ENCODE data around the gene KLHDC8A. TPM values are rescaled to one million over a fixed set of nuclear protein-coding genes. Genes with fewer than 3 reads are reported as not detected.

KLHDC8A gene
- total and polyA plus RNA-seq, 2 donors (not counting 3 experiments of a cell fraction or from before 2014, with no cell fraction given): not detected

GRCh38 chr1:205303247-205303888, 53.4 kb downstream of the KLHDC8A start:
- no peaks in the 10 kb centered on the region for H3K9me3 ChIP-seq (replicated peaks; ENCODE audit: control insufficient read depth, insufficient read depth, low read length)
- intact Hi-C loops (cut with micrococcal nuclease) (no loop called here), dilution Hi-C loops (cut with MboI; ENCODE audit: extremely low pct_ligation_motif_present, low sequenced_read_pairs) (no loop called here)
- H3K4me3 ChIP-seq (replicated peaks in 1 of 3; ENCODE audit: insufficient read depth in 1 of 3, low read depth in 1 of 3, low read length in 3 of 3): no peak overlapping the region
- POLR2A ChIA-PET: no interaction called here
- BruUV-seq (replicated peaks): no TSS peak
- FAIRE-seq (no peak), DNase-seq (ENCODE audit: low read depth, low spot score) (no peak)
- H3K27ac ChIP-seq (ENCODE audit: insufficient read depth, low read depth, low read length): no peak overlapping the region
- TF ChIP-seq GATA2 (IDR thresholded peaks at IDR 0.05; ENCODE audit: insufficient read depth, insufficient read length, low read depth, low read length): no peak
- TF ChIP-seq MYC (IDR thresholded peaks at IDR 0.05; ENCODE audit: low read depth, low read length): no peak
- TF ChIP-seq MAX (IDR thresholded peaks at IDR 0.05; ENCODE audit: insufficient read depth, insufficient read length): no peak
- TF ChIP-seq, protein P1, sequence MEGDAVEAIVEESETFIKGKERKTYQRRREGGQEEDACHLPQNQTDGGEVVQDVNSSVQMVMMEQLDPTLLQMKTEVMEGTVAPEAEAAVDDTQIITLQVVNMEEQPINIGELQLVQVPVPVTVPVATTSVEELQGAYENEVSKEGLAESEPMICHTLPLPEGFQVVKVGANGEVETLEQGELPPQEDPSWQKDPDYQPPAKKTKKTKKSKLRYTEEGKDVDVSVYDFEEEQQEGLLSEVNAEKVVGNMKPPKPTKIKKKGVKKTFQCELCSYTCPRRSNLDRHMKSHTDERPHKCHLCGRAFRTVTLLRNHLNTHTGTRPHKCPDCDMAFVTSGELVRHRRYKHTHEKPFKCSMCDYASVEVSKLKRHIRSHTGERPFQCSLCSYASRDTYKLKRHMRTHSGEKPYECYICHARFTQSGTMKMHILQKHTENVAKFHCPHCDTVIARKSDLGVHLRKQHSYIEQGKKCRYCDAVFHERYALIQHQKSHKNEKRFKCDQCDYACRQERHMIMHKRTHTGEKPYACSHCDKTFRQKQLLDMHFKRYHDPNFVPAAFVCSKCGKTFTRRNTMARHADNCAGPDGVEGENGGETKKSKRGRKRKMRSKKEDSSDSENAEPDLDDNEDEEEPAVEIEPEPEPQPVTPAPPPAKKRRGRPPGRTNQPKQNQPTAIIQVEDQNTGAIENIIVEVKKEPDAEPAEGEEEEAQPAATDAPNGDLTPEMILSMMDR (IDR thresholded peaks at IDR 0.05; ENCODE audit: extremely low read depth in 1 of 2, insufficient read depth in 1 of 2, low read depth in 1 of 2, low read length in 2 of 2): no peak
- no peaks in the 10 kb centered on the region for H3K79me2 ChIP-seq (ENCODE audit: control insufficient read depth, insufficient read depth, low read length)
- H3K4me2 ChIP-seq (ENCODE audit: insufficient read depth, low read length): no peak overlapping the region
- CTCF ChIA-PET: interaction anchor here (0.9 to 1.9 kb wide), 6 partner anchors 9 to 30 kb away, joined by 3 to 9 read pairs (median 4); no protein-coding TSS in a partner anchor
- no peaks in the 10 kb centered on the region for H3K9me1 ChIP-seq (replicated peaks; ENCODE audit: control insufficient read depth, extremely low read depth, insufficient read depth, low read length)
- peaks cover 0 to 13% of the 10 kb centered on the region in 2 experiments for H3K36me3 ChIP-seq (ENCODE audit: control insufficient read depth in 2 of 2, extremely low read depth in 1 of 2, insufficient read depth in 2 of 2, low read length in 2 of 2)
- no peak overlapping the region for H2AFZ ChIP-seq (ENCODE audit: low read depth, low read length)
- no peaks in the 10 kb centered on the region for H3K27me3 ChIP-seq (ENCODE audit: control insufficient read depth in 2 of 2, insufficient read depth in 2 of 2, low read length in 2 of 2)
- H3K4me1 ChIP-seq (ENCODE audit: control insufficient read depth, extremely low read depth, insufficient read depth, low read length): peaks cover 11% of the 10 kb centered on the region
- H3K9ac ChIP-seq (replicated peaks; ENCODE audit: extremely low read depth, insufficient read depth, low read length): no peak overlapping the region
- no peaks in the 10 kb centered on the region for H4K20me1 ChIP-seq (replicated peaks; ENCODE audit: control insufficient read depth, extremely low read depth, insufficient read depth, low read length)
